AG04449 (cell line): ENCODE data around the gene CYTH4.

Experiments
- CTCF ChIA-PET: fragments of 350-600 bp; formaldehyde crosslinking; extraction: SDS; loops from one replicate; lab custom pipeline; 2021; ENCODE audit warnings: antibody characterized with exemption; lab: Yijun Ruan, JAX
- POLR2A ChIA-PET: fragments of 400-600, 350-600 bp; formaldehyde crosslinking; extraction: SDS; loops from one replicate; lab custom pipeline; 2020; ENCODE audit warnings: antibody characterized with exemption, inconsistent platforms; lab: Yijun Ruan, JAX
- DNase-seq: peaks from one replicate; pipeline ENCODE4 v3.0.0-alpha.2; 2010; ENCODE audit warnings: low read depth, low spot score
- H3K4me3 ChIP-seq: 2 replicates; pipeline ENCODE4 v1.5.1; 2011; ENCODE audit warnings: low read depth, mild to moderate bottlenecking, control low read depth, low read length
- CTCF ChIP-seq: IDR thresholded peaks from one replicate; pipeline ENCODE4 v1.5.1; 2011; ENCODE audit warnings: mild to moderate bottlenecking, moderate library complexity, low read length, control low read depth, inconsistent platforms; ENCODE audit not compliant: insufficient read depth; ENCODE audit errors: missing control alignments

The CYTH4 gene

DNA sequence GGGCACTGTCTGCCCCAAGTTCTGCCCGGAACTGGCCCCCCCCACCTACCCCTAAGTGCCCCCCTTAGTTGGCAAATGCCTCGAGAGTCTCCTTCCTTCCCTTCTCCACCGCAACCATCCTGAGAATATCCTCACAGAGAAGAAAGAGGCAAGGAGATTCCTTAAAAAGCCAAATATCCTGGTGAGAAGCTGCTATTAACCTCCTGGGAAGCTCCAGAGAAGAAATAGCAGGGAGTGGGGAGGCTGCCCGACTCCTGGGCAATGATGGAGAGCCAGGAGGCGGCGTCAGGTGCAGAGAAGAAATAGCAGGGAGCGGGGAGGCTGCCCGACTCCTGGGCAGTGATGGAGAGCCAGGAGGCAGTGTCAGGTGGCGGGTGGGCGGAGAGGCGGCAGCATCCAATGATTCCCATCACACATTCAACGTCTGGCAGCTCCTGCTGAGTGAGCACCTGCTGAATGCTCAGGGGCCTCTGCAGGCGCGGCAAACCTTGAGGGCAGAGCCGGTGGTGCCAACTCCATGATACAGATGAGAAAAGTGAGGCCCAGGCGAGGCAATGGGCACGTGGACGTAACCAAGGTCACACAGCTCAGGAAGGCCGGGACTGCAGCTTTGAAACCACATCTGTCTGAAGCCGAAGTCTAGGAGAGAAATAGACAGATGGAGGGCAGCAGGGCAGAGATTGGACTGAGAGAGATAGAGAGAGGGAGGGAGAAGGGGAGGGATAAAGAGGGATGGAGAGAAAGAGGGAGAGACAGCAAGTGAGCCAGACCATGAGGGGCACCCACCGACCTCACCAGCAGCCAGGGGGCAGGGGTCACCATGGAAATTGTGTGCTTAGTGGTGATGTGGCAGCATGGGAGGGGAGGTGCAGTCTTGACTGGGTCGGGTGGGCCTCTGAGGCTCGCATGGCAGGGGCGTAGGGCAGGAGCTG lies 58.3 kb downstream of the CYTH4 start:
- TF ChIP-seq CTCF, result no peak
- H3K4me3 ChIP-seq, result no peak overlapping the region
- no peak for DNase-seq
- ChIA-PET CTCF (interaction anchor here (0.7 to 1.6 kb wide), 4 partner anchors 10 to 118 kb away, joined by 3 to 8 read pairs (median 5); no protein-coding TSS in a partner anchor), POLR2A (no interaction called here)

GRCh38 chr22:37342065-37342464 lies 59.8 kb downstream of the CYTH4 start:
- no peak for DNase-seq
- TF ChIP-seq CTCF, result no peak
- ChIA-PET POLR2A (no interaction called here), CTCF (interaction anchor here (1.2 to 1.4 kb wide), 3 partner anchors 8 to 25 kb away, joined by 3 read pairs; no protein-coding TSS in a partner anchor)
- no peak overlapping the region for H3K4me3 ChIP-seq

- H3K4me3 ChIP-seq, result no peak overlapping the region
- POLR2A ChIA-PET, result interaction anchor here (0.6 to 1.1 kb wide), 2 partner anchors 9 to 88 kb away, joined by 3 read pairs; no protein-coding TSS in a partner anchor
- no peak for DNase-seq
- no peak for TF ChIP-seq CTCF
- CTCF ChIA-PET, result interaction anchor here (1.2 to 1.4 kb wide), 3 partner anchors 10 to 26 kb away, joined by 3 read pairs; no protein-coding TSS in a partner anchor
Observed at GRCh38 chr22:37343348-37343747, 61.0 kb downstream of the CYTH4 start.

DNA sequence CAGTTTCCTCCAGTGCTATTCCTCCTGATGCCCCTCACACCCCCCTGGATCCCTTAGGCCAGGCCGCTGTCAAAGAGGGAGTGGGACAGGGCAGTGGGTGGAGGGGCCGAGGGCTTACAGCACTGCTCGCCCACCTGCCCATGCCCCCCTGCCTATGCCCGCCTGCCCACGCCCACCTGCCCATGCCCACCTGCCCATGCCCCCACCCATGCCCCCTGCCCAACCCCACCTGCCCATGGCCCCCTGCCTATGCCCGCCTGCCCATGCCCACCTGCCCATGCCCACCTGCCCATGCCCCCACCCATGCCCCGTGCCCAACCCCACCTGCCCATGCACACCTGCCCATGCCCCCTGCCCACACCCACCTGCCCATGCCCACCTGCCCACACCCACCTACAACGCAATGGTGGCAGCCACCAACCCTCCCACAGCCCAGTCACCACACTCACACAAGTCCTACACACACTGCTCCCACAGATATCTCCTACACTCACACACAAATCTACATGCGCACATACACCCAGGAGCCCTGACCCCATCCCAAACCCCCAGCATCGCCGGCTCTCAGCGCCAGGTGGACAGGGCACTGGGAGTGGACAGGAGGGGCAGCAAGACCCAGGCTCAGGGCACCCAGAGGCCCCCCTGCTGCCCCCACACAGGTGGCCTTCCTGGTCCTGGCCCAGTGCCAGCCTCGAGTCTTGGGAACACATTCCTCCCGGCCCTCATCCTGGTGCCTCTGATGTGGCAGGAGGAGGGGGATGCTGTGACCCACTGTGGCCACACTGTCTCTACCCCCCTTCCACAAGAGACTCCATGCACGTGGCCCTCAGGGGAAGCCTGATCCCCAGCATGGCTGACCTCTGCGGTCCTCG lies 61.8 kb downstream of the CYTH4 start:
- no peak for DNase-seq

DNA sequence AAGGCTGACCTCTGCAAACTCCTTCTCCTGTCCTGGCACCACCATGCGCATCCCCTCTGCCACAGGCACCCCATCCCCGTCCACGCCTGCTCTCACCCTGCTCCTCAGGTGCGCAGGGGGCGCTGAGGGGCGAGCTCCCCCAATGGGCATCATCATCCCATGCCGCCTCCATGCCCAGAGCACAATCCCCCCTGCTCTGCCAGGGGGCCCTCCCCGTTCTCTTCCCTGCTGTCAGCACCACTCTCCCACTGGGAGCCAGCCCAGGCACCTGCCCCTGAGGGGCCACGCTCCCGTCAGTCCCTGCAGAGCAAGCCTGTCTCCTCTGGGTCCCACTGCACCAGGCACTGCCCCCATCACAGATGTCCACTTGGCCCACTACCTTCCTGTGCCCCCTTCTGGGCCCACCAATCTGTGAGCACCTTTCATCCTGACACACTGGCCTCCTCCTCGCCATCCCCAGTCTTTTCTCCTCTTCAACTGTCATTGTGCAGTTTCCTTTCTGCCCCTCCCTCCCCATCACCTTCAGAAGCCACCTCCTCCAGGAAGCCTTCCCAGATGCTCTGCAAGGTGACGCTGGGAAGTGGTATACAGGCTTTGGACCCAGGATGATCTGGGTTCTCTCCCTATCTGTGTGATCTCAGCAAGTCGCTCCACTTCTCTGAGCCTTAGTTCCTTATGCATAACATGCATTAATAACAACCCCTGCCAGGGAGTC lies 62.6 kb downstream of the CYTH4 start:
- POLR2A ChIA-PET, result no interaction called here
- CTCF ChIA-PET, result no interaction called here
- TF ChIP-seq CTCF, result no peak
- DNase-seq, result no peak
- no peak overlapping the region for H3K4me3 ChIP-seq

More for the DNA sequence above, 61.8 kb downstream of the CYTH4 start:
- no peak for TF ChIP-seq CTCF
- ChIA-PET POLR2A (interaction anchor here (0.6 kb wide), 1 partner anchor 10 kb away, joined by 3 read pairs; no protein-coding TSS in a partner anchor), CTCF (no interaction called here)
- H3K4me3 ChIP-seq, result no peak overlapping the region
